CD4-positive, alpha-beta T cell treated with Interleukin-17A for 4 hours (primary cell): ENCODE data around the gene PTPRF.

Experiments used
- DNase-seq: peaks from one replicate; pipeline ENCODE4 v3.0.0-alpha.2; 2020; ENCODE audit warnings: mixed read lengths

Gene PTPRF

DNA sequence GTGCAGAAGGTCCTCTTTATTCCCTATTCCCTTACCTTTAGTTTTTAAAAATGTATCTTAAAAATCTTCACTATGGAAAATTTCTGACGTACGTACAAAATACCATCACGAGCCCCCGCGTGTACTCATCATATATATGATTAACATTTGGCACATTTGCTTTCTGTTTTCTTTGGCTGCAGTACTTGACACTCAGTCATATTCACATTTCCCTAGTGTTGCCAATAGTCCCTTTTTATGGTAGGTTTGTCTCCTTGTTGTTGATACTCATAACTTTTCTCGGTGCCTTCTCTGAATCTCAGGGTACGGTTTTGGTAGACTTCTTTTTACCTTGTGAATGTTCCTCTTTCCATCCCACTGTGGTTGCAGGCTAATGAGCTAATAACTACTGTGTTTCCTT is 142.6 kb downstream of the PTPRF start:
- no peak for DNase-seq
